ENCODE data around the gene SYNCRIP.
"Not testable (repeated sequence)": the region's sequence is repeated elsewhere in the genome, so short reads cannot be mapped to it uniquely, and the experiment has no call there.

The SYNCRIP gene

DNA sequence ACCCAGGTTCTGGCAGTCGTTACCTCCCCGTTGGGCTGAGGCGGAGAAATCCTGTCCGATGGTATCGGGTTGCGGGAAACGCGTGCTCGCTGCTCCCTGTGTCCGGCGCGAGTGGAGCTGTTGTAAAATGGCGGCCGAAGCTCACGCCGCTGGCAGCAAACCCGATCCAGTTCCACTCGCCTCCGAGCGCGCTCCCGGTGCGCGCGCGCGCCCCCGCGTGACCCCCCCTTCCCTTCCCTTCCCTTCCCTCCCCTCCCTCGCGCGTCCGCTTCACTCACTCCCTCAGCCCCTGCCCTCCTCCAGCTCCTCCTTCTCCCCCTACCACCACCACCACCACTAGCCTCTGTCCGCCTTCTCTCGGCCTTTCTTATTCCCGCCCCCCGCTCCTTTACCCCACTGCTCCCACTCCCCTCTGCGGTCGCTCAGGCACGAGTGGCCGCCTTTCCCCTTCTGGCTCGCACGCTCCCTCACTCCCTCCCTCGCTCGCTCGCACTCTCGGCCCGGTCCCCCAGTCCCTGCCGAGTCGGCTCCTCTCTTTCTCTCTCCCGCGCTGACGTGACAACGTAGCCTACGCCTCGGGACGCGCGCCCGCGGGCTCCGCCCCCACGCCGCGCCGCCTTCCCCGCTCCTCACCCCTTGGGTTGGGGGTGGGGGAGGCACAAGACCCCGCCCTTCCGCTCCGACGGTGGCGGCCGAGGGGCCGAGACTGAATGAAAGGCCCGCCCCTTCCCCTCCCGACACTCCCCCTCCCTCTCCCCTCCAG is at the start of gene SYNCRIP:
Gene SYNCRIP (minus strand): TSS at position 113 of the 763 bp plus-strand sequence. CDS start 1,447 bp downstream, outside the sequence.
- peak; percentile 97 for DNase-seq (ENCODE audit: low read depth)

- no peak for DNase-seq (ENCODE audit: low read depth)
Observed at GRCh38 chr6:85691478-85691877, 48.8 kb upstream of the SYNCRIP start.

DNA sequence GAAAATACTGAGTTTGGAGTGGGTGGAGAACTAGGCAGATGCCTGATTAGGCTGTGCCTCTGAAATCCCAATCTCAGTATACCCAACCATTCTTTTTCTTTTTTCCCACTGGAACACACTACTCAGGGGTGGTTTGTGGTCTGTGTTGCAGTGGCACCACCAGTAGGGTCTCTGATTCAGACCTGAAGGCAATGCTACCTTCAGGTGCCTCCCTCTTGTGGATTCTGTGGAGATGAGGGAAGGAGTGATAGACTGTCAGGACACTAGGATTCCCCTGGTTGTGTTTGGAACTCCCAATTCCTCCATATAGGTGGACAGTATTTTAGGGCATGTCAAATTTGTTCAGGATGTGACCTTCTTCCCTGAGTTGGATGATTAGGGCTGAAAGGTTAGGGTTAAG is 47.4 kb upstream of the SYNCRIP start:
- no peak for DNase-seq (ENCODE audit: low read depth)

GRCh38 chr6:85685713-85686112 is 43.0 kb upstream of the SYNCRIP start:
- no peak for DNase-seq (ENCODE audit: low read depth)

DNA sequence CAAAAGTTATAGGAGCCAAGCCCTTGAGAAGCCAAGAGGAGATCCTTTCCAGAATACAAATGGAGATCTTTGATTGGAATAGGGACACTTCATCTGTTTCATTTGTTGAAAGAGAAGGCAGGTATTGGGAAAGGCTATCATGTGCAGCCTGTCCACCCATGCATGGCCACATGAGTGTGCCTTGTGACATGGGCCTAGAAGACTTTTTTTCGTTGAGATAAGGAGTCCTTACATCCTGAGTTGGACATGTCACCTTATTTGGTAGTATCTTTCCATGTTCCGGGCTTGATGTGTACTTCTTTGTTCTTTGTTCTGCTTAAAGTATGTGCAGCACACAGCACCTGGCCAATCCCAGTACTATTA is 42.1 kb upstream of the SYNCRIP start:
- DNase-seq (ENCODE audit: low read depth) = no peak

DNA sequence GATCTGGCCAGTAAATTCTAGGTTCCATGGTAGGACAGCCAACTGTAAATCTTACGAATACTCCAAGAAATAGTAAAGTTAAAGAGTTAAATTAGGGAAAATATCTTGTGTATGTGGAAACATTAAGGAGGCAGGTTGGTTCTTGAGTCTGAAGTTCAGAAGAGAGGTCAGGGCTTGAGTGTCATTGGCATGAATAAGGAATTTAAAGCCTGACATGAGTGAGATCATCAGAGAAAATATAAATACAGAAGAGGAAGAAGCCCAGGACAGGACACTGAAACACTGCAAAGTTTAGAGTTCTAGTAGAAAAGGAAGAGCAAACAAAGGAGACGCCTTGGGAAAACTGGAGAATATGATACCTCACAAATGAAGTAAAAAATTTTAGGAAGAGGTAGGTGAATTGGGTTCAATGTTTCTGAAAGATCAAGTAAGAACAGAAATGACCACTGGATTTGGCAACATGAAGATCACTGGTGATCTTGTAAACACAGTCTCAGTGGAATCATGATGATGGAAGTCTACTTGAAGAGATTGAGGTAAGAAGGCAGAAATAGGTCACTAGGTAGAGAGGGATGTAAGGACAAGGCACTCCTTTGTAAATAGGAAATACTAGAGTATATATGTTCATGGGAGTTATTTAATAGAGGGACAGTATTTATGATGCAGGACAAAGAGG is 41.6 kb upstream of the SYNCRIP start:
- no peak for DNase-seq (ENCODE audit: low read depth)

GRCh38 chr6:85681899-85682298 is 39.2 kb upstream of the SYNCRIP start:
- not testable (repeated sequence) for DNase-seq (ENCODE audit: low read depth)

DNA sequence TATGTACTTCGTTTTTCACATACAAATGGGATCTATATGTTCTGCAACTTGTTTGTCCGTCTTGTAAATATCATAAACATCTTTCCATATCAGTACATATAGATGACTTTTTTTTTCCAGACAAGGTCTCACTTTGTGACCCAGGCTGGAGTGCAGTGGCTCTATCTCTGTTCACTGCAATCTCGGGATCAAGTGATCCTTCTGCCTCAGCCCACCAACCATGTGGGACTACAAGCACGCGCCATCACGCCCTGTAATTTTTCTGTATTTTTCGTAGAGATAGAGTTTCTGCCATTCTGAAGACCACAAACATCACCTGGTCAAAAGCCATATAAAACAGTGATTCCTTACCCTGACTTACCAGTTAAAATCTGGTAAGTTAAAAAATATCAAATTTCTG is 37.7 kb upstream of the SYNCRIP start:
- DNase-seq (ENCODE audit: low read depth) = no peak

GRCh38 chr6:85679445-85680123 is 36.9 kb upstream of the SYNCRIP start:
- no peak for DNase-seq (ENCODE audit: low read depth)

DNA sequence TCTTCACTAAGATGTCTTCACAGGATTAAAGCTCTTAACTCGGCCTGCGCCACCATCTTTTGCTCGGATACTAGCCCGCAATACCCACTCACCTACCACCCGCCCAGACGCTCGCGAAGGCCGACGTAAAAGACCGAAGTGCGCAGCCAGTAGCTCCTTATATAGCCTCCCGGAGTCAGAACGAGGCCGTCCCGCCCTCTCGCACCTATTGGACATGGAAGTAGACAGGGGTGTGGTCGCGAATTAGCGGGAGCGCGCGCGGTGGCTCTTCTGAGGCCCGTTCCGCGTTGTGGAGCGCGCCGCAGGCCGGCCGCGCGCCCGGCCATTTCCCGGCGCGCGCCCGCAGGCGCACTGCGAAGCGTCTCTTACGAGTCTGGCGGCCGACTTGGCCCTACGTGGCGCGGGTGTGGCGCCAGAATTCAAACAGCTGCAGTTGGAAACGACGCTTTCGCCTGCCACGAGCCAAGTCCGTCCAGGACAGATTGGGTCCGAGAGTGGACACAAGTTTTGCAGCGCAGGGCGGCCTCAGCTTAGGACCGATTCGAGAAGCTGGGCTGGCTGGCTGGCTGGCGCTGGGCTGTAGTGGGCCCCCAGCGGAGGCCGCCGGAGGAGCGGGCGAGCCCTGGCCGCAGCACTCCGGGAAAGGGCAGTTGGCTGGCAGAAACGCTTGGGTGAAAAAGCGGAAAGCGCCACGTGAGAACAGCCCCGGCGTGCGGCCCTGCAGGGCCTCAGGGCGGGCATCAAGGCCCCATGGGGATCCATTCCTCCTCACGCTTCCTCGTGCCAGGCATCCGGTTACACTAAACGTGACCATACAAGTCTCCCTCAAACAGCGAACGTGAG is 36.1 kb upstream of the SYNCRIP start:
- DNase-seq (ENCODE audit: low read depth) = peak; percentile 98

- DNase-seq (ENCODE audit: low read depth) = no peak
Observed at GRCh38 chr6:85678026-85678601, 35.4 kb upstream of the SYNCRIP start.

DNA sequence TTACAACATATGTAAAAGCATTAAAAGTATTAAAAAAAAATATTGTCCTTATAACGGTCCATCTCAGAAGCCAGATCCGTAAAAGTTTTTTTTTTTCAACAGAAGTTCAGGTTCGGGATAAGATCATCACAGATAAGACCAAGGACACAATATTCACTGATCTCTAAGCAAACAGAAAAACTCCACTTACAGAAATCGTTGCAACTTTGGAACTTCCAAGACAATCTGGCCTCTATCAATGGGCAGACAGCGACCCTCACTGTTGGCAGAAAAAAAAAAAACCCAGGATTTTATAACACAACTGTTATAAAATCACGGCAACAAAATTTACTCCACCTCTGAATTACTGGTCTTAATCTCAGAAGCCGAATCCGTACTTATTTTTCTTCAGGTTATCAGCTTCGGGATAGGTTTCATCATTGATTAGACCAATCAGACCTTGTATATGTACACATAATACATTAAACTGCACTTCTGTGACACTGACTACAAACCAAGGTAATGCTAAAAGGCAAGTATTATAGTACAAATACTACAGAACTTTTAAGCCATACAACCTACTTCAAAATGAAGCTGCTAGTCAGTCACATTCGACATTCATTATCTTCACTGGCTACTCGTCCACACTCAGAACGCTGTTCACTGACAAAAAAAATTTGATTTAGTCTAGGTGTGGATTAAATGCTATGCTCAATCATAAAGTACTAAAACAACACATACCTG is 34.7 kb upstream of the SYNCRIP start:
- DNase-seq (ENCODE audit: low read depth) = no peak

DNA sequence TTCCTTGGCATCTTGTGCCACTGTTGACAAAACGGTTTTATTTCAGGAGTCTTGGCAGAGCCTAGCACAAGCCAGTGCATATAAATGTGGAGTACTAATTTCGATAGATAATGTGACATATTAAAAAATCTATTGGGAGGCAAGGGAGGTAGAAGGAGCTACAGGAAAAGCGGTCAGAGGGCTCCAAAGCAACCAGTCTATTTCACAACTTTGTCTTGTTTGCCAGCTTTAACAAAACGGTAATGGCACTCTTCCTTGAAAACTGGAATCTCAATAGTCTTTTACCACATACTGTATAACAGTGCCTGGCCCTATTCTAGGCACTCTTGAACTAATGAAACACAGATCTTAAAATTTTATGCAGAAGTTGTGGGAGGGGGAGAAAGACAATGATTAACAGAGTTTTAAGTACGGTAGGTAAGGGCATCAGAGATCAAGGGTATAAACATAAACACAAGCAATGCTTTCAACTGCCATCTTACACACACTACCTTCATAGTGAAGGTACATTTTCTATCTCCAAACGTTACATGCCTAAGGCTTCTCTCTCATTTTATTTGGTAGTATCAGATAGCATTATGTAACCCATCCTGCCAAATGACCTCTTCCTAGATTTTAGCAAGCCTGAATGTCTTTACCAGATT is 33.5 kb upstream of the SYNCRIP start:
- no peak for DNase-seq (ENCODE audit: low read depth)

DNA sequence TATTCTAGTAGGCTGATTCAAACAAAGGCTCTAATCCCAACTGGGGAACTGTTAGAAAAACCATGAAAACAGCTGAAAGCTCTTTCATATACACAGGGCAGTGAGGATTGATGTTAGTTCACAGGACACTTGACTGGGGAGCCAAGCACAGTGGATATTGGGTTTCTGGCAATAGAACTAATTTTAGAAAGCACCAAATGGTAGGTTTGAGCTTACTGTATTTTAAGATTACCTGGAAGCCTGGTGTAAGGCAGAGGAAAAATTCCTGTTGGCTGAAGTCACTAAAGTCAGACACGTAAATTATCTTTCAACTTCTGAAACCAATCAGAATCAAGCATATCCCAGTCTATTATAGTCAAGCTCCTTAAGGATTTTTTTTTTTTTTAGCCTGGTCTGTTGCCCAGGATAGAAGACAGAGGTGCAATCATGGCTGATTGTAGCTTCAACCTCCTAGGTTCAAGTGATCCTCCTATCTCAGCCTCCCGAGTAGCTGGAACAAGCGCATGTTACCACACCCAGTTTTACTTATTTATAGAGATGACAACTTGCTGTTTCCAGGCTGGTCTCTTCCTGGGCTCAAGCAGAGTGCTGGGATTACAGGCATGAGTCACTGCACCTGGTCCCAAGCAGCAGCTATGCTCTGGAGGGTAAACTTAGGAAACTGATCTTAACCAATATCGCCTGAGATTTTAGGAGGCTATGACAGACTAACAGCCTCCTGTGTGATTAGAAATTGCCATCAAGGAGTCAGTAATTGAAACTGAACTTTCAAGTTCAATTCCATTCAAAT is 32.5 kb upstream of the SYNCRIP start:
- DNase-seq (ENCODE audit: low read depth) = no peak

GRCh38 chr6:85674604-85675003 is 31.9 kb upstream of the SYNCRIP start:
- DNase-seq (ENCODE audit: low read depth) = no peak

GRCh38 chr6:85673198-85674139 is 30.8 kb upstream of the SYNCRIP start:
- no peak for DNase-seq (ENCODE audit: low read depth)

DNA sequence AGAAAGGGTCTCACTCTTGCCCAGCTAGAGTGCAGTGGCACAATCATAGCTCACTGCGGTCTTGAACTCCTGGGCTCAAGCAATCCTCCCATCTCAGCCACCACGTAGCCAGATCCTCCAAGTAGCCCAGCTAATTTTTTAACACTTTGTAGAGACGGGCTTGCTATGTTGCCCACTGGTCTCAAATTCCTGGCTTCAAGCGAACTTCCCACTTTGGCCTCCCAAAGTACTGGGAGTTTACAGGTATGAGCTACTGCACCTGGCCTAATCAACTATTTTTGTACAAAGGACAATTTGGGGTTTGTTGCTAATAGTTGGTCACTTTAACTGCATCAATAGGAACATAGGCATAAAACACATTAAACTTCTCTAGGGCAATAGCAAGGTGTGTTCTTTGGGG is 29.9 kb upstream of the SYNCRIP start:
- DNase-seq (ENCODE audit: low read depth) = no peak

- DNase-seq (ENCODE audit: low read depth) = no peak
Observed at GRCh38 chr6:85672050-85672449, 29.4 kb upstream of the SYNCRIP start.

GRCh38 chr6:85670573-85670972 is 27.9 kb upstream of the SYNCRIP start:
- DNase-seq (ENCODE audit: low read depth) = no peak

Data from stimulated activated CD8-positive, alpha-beta memory T cell treated with anti-CD3 and anti-CD28 coated beads, Interleukin-15, amount 100 ng/mL, for 24 hours (primary cell).